ENCODE measurements around the gene IFITM5.

The IFITM5 gene

GRCh38 chr11:282171-282570 is 17.2 kb downstream of the IFITM5 start:
- H3K27me3 ChIP-seq (ENCODE audit: control insufficient read depth, insufficient read depth, low read length) = peaks cover 35% of the 10 kb centered on the region
- H3K4me1 ChIP-seq (ENCODE audit: control insufficient read depth, low read depth, low read length) = no peaks in the 10 kb centered on the region

GRCh38 chr11:281486-282161 is 17.7 kb downstream of the IFITM5 start:
- Histone ChIP-seq H3K4me3 (ENCODE audit: low read length) (no peak overlapping the region), H3K4me1 (ENCODE audit: control insufficient read depth, low read depth, low read length) (no peaks in the 10 kb centered on the region), H3K9me3 (ENCODE audit: control insufficient read depth, low read depth, low read length) (no peaks in the 10 kb centered on the region), H3K9ac (ENCODE audit: low read length) (no peak overlapping the region), H3K27me3 (ENCODE audit: control insufficient read depth, insufficient read depth, low read length) (peaks cover 32% of the 10 kb centered on the region), H3K36me3 (ENCODE audit: control insufficient read depth, low read depth, low read length) (no peaks in the 10 kb centered on the region), H3K27ac (ENCODE audit: low read length) (no peak overlapping the region)

More at GRCh38 chr11:282171-282570, 17.2 kb downstream of the IFITM5 start:
- no peak overlapping the region for H3K9ac ChIP-seq (ENCODE audit: low read length)
- H3K9me3 ChIP-seq (ENCODE audit: control insufficient read depth, low read depth, low read length) = no peaks in the 10 kb centered on the region
- no peak overlapping the region for H3K4me3 ChIP-seq (ENCODE audit: low read length)
- H3K27ac ChIP-seq (ENCODE audit: low read length) = no peak overlapping the region
- no peaks in the 10 kb centered on the region for H3K36me3 ChIP-seq (ENCODE audit: control insufficient read depth, low read depth, low read length)

- peaks cover 32% of the 10 kb centered on the region for H3K27me3 ChIP-seq (ENCODE audit: control insufficient read depth, insufficient read depth, low read length)
- H3K4me1 ChIP-seq (ENCODE audit: control insufficient read depth, low read depth, low read length) = no peaks in the 10 kb centered on the region
- H3K9ac ChIP-seq (ENCODE audit: low read length) = no peak overlapping the region
- H3K27ac ChIP-seq (ENCODE audit: low read length) = no peak overlapping the region
- no peak overlapping the region for H3K4me3 ChIP-seq (ENCODE audit: low read length)
- no peaks in the 10 kb centered on the region for H3K36me3 ChIP-seq (ENCODE audit: control insufficient read depth, low read depth, low read length)
- H3K9me3 ChIP-seq (ENCODE audit: control insufficient read depth, low read depth, low read length) = no peaks in the 10 kb centered on the region
These were observed 18.4 kb downstream of the IFITM5 start for GRCh38 chr11:280706-281485.

GRCh38 chr11:279966-280705 is 19.2 kb downstream of the IFITM5 start:
- no peaks in the 10 kb centered on the region for H3K9me3 ChIP-seq (ENCODE audit: control insufficient read depth, low read depth, low read length)
- peaks cover 4% of the 10 kb centered on the region for H3K4me1 ChIP-seq (ENCODE audit: control insufficient read depth, low read depth, low read length)
- H3K9ac ChIP-seq (ENCODE audit: low read length) = no peak overlapping the region
- H3K27ac ChIP-seq (ENCODE audit: low read length) = no peak overlapping the region
- H3K4me3 ChIP-seq (ENCODE audit: low read length) = no peak overlapping the region
- no peaks in the 10 kb centered on the region for H3K36me3 ChIP-seq (ENCODE audit: control insufficient read depth, low read depth, low read length)
- peaks cover 32% of the 10 kb centered on the region for H3K27me3 ChIP-seq (ENCODE audit: control insufficient read depth, insufficient read depth, low read length)

- Histone ChIP-seq H3K4me1 (ENCODE audit: control insufficient read depth, low read depth, low read length) (peaks cover 5% of the 10 kb centered on the region), H3K36me3 (ENCODE audit: control insufficient read depth, low read depth, low read length) (no peaks in the 10 kb centered on the region), H3K4me3 (ENCODE audit: low read length) (no peak overlapping the region), H3K27me3 (ENCODE audit: control insufficient read depth, insufficient read depth, low read length) (peaks cover 32% of the 10 kb centered on the region), H3K9me3 (ENCODE audit: control insufficient read depth, low read depth, low read length) (no peaks in the 10 kb centered on the region), H3K27ac (ENCODE audit: low read length) (no peak overlapping the region), H3K9ac (ENCODE audit: low read length) (no peak overlapping the region)
These were observed 20.0 kb downstream of the IFITM5 start for GRCh38 chr11:279040-279965.

GRCh38 chr11:278001-278951 is 21.1 kb downstream of the IFITM5 start, which contains the start of gene NLRP6:
NLRP6 (plus strand) TSS chr11:278407; CDS start chr11:278570, 163 bp downstream.
- no peak within 1 kb of the TSS for H3K9ac ChIP-seq (ENCODE audit: low read length)
- peaks cover 32% of the 10 kb centered on the region for H3K27me3 ChIP-seq (ENCODE audit: control insufficient read depth, insufficient read depth, low read length)
- H3K36me3 ChIP-seq (ENCODE audit: control insufficient read depth, low read depth, low read length) = no peaks in the 10 kb centered on the region
- H3K9me3 ChIP-seq (ENCODE audit: control insufficient read depth, low read depth, low read length) = no peaks in the 10 kb centered on the region
- no peak within 1 kb of the TSS for H3K27ac ChIP-seq (ENCODE audit: low read length)
- H3K4me1 ChIP-seq (ENCODE audit: control insufficient read depth, low read depth, low read length) = peaks cover 5% of the 10 kb centered on the region
- H3K4me3 ChIP-seq (ENCODE audit: low read length) = no peak within 1 kb of the TSS

GRCh38 chr11:276219-276618 is 23.1 kb downstream of the IFITM5 start:
- H3K9ac ChIP-seq (ENCODE audit: low read length) = no peak overlapping the region
- H3K4me1 ChIP-seq (ENCODE audit: control insufficient read depth, low read depth, low read length) = peaks cover 5% of the 10 kb centered on the region
- H3K9me3 ChIP-seq (ENCODE audit: control insufficient read depth, low read depth, low read length) = no peaks in the 10 kb centered on the region
- no peak overlapping the region for H3K27ac ChIP-seq (ENCODE audit: low read length)
- no peaks in the 10 kb centered on the region for H3K36me3 ChIP-seq (ENCODE audit: control insufficient read depth, low read depth, low read length)
- H3K4me3 ChIP-seq (ENCODE audit: low read length) = no peak overlapping the region
- peaks cover 18% of the 10 kb centered on the region for H3K27me3 ChIP-seq (ENCODE audit: control insufficient read depth, insufficient read depth, low read length)

GRCh38 chr11:272931-273198 is 26.5 kb downstream of the IFITM5 start:
- Histone ChIP-seq H3K36me3 (ENCODE audit: control insufficient read depth, low read depth, low read length) (no peaks in the 10 kb centered on the region), H3K27me3 (ENCODE audit: control insufficient read depth, insufficient read depth, low read length) (no peaks in the 10 kb centered on the region), H3K27ac (ENCODE audit: low read length) (no peak overlapping the region), H3K9me3 (ENCODE audit: control insufficient read depth, low read depth, low read length) (no peaks in the 10 kb centered on the region), H3K9ac (ENCODE audit: low read length) (no peak overlapping the region), H3K4me3 (ENCODE audit: low read length) (no peak overlapping the region), H3K4me1 (ENCODE audit: control insufficient read depth, low read depth, low read length) (peaks cover 14% of the 10 kb centered on the region)

GRCh38 chr11:272195-272930 is 27.0 kb downstream of the IFITM5 start:
- Histone ChIP-seq H3K36me3 (ENCODE audit: control insufficient read depth, low read depth, low read length) (no peaks in the 10 kb centered on the region), H3K9ac (ENCODE audit: low read length) (no peak overlapping the region), H3K4me3 (ENCODE audit: low read length) (no peak overlapping the region), H3K27ac (ENCODE audit: low read length) (no peak overlapping the region), H3K4me1 (ENCODE audit: control insufficient read depth, low read depth, low read length) (peaks cover 14% of the 10 kb centered on the region), H3K9me3 (ENCODE audit: control insufficient read depth, low read depth, low read length) (no peaks in the 10 kb centered on the region), H3K27me3 (ENCODE audit: control insufficient read depth, insufficient read depth, low read length) (no peaks in the 10 kb centered on the region)

- H3K4me1 ChIP-seq (ENCODE audit: control insufficient read depth, low read depth, low read length) = peaks cover 14% of the 10 kb centered on the region
- H3K4me3 ChIP-seq (ENCODE audit: low read length) = no peak overlapping the region
- H3K27me3 ChIP-seq (ENCODE audit: control insufficient read depth, insufficient read depth, low read length) = no peaks in the 10 kb centered on the region
- no peak overlapping the region for H3K9ac ChIP-seq (ENCODE audit: low read length)
- H3K27ac ChIP-seq (ENCODE audit: low read length) = no peak overlapping the region
- no peaks in the 10 kb centered on the region for H3K36me3 ChIP-seq (ENCODE audit: control insufficient read depth, low read depth, low read length)
- no peaks in the 10 kb centered on the region for H3K9me3 ChIP-seq (ENCODE audit: control insufficient read depth, low read depth, low read length)
These were observed 28.0 kb downstream of the IFITM5 start for GRCh38 chr11:271319-271715.
